GM18868 (cell line): ENCODE measurements around the gene SIRT6.
A peak's percentile ranks its signal among the peaks of the same experiment; 100 is the strongest.
"Not testable (repeated sequence)": the region's sequence is repeated elsewhere in the genome, so short reads cannot be mapped to it uniquely, and the experiment has no call there.

Experiments
- ATAC-seq: cut with Tn5 transposase; IDR thresholded peaks from one replicate; pipeline ENCODE4 v1.9.1; 2021; ENCODE audit warnings: mild to moderate bottlenecking, moderate library complexity; ENCODE audit not compliant: unreplicated experiment

The SIRT6 gene

GRCh38 chr19:4182084-4182810, at the start of gene SIRT6, which contains the start of gene ANKRD24:
TSS of gene SIRT6 (minus strand) at chr19:4182563. CDS start at chr19:4182539, 24 bp downstream.
TSS of gene ANKRD24 (plus strand) at chr19:4182689. CDS start at chr19:4186426, 3,737 bp downstream.
- peak; percentile 70 for ATAC-seq

- ATAC-seq, result not testable (repeated sequence)
Measured at GRCh38 chr19:4232139-4232538, 49.8 kb upstream of the SIRT6 start.

GRCh38 chr19:4231521-4231920, 49.2 kb upstream of the SIRT6 start:
- not testable (repeated sequence) for ATAC-seq

GRCh38 chr19:4230237-4230636, 47.9 kb upstream of the SIRT6 start:
- not testable (repeated sequence) for ATAC-seq

GRCh38 chr19:4229179-4229931, 47.0 kb upstream of the SIRT6 start, which contains the start of gene EBI3:
TSS of gene EBI3 (plus strand) at chr19:4229523. CDS start at chr19:4229551, 28 bp downstream.
- ATAC-seq, result peak; percentile 75

- ATAC-seq, result no peak
Measured at GRCh38 chr19:4228765-4229178, 46.4 kb upstream of the SIRT6 start.

GRCh38 chr19:4227771-4228170, 45.4 kb upstream of the SIRT6 start:
- ATAC-seq, result no peak

- no peak for ATAC-seq
Measured at GRCh38 chr19:4225885-4226284, 43.5 kb upstream of the SIRT6 start.

GRCh38 chr19:4224470-4224869, 42.1 kb upstream of the SIRT6 start:
- ATAC-seq, result no peak

- ATAC-seq, result no peak
Measured at GRCh38 chr19:4220188-4220587, 37.8 kb upstream of the SIRT6 start.

- ATAC-seq, result not testable (repeated sequence)
Measured at GRCh38 chr19:4218523-4218922, 36.2 kb upstream of the SIRT6 start.

- ATAC-seq, result no peak
Measured at GRCh38 chr19:4217429-4218264, 35.3 kb upstream of the SIRT6 start.

- ATAC-seq, result no peak
Measured at GRCh38 chr19:4216846-4217245, 34.5 kb upstream of the SIRT6 start.

- ATAC-seq, result no peak
Measured at GRCh38 chr19:4215807-4216206, 33.4 kb upstream of the SIRT6 start.

- ATAC-seq, result no peak
Measured at GRCh38 chr19:4213116-4213515, 30.8 kb upstream of the SIRT6 start.

GRCh38 chr19:4210166-4210731, 27.9 kb upstream of the SIRT6 start:
- no peak for ATAC-seq

- no peak for ATAC-seq
Measured at GRCh38 chr19:4208385-4209094, 26.2 kb upstream of the SIRT6 start.

- ATAC-seq, result no peak
Measured at GRCh38 chr19:4206818-4207484, 24.6 kb upstream of the SIRT6 start.

GRCh38 chr19:4201798-4202197, 19.4 kb upstream of the SIRT6 start:
- no peak for ATAC-seq
